ENCODE results near the gene PIAS1. TPM values are rescaled to one million over a fixed set of nuclear protein-coding genes. Genes with fewer than 3 reads are reported as not detected.

The PIAS1 gene
- total RNA-seq, 1 experiment from 2014 or later = 29.7 TPM

DNA sequence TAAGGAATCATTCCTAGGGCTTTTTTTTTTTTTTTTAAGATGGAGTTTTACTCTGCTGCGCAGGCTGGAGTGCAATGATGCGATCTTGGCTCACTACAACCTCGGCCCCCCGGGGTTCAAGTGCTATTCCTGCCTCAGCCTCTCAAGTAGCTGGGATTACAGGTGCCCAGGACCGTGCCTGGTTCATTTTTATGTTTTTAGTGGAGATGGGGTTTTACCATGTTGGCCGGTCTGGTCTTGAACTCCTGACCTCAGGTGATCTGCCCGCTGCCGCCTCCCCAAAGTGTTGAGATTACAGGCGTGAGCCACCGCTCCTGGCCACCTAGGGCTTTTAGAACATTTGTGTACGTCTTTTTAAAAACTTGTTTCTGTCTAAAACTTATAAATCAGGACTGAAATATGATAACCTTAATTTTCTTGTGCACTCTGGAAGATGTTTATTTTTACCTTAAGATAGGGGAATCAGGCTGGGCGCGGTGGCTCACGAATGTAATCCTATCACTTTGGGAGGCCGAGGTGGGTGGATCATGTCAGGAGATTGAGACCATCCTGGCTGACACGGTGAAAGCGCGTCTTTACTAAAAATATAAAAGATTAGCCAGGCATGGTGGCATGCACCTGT lies 21.8 kb downstream of the PIAS1 start (continued):
- TF ChIP-seq ZNF396 (CRISPR knock-in tag; IDR thresholded peaks at IDR 0.05; ENCODE audit: borderline replicate concordance) (no peak), ERG (CRISPR knock-in tag; IDR thresholded peaks at IDR 0.05) (no peak), SMAD3 (CRISPR knock-in tag; IDR thresholded peaks at IDR 0.05; ENCODE audit: borderline replicate concordance) (no peak), SP1 (CRISPR knock-in tag; conservative IDR thresholded peaks at IDR 0.05) (no peak), FOXJ3 (CRISPR knock-in tag; IDR thresholded peaks at IDR 0.05; ENCODE audit: borderline replicate concordance) (no peak), ZNF281 (CRISPR knock-in tag; IDR thresholded peaks at IDR 0.05) (no peak), GRHL2 (CRISPR knock-in tag; IDR thresholded peaks at IDR 0.05; ENCODE audit: insufficient replicate concordance, severe bottlenecking) (no peak), FOXP1 (CRISPR knock-in tag; IDR thresholded peaks at IDR 0.05; ENCODE audit: borderline replicate concordance) (no peak)
- TF ChIP-seq, protein P1, sequence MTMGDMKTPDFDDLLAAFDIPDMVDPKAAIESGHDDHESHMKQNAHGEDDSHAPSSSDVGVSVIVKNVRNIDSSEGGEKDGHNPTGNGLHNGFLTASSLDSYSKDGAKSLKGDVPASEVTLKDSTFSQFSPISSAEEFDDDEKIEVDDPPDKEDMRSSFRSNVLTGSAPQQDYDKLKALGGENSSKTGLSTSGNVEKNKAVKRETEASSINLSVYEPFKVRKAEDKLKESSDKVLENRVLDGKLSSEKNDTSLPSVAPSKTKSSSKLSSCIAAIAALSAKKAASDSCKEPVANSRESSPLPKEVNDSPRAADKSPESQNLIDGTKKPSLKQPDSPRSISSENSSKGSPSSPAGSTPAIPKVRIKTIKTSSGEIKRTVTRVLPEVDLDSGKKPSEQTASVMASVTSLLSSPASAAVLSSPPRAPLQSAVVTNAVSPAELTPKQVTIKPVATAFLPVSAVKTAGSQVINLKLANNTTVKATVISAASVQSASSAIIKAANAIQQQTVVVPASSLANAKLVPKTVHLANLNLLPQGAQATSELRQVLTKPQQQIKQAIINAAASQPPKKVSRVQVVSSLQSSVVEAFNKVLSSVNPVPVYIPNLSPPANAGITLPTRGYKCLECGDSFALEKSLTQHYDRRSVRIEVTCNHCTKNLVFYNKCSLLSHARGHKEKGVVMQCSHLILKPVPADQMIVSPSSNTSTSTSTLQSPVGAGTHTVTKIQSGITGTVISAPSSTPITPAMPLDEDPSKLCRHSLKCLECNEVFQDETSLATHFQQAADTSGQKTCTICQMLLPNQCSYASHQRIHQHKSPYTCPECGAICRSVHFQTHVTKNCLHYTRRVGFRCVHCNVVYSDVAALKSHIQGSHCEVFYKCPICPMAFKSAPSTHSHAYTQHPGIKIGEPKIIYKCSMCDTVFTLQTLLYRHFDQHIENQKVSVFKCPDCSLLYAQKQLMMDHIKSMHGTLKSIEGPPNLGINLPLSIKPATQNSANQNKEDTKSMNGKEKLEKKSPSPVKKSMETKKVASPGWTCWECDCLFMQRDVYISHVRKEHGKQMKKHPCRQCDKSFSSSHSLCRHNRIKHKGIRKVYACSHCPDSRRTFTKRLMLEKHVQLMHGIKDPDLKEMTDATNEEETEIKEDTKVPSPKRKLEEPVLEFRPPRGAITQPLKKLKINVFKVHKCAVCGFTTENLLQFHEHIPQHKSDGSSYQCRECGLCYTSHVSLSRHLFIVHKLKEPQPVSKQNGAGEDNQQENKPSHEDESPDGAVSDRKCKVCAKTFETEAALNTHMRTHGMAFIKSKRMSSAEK (CRISPR knock-in tag; IDR thresholded peaks at IDR 0.05; ENCODE audit: borderline replicate concordance) = no peak
- TF ChIP-seq, protein P2, sequence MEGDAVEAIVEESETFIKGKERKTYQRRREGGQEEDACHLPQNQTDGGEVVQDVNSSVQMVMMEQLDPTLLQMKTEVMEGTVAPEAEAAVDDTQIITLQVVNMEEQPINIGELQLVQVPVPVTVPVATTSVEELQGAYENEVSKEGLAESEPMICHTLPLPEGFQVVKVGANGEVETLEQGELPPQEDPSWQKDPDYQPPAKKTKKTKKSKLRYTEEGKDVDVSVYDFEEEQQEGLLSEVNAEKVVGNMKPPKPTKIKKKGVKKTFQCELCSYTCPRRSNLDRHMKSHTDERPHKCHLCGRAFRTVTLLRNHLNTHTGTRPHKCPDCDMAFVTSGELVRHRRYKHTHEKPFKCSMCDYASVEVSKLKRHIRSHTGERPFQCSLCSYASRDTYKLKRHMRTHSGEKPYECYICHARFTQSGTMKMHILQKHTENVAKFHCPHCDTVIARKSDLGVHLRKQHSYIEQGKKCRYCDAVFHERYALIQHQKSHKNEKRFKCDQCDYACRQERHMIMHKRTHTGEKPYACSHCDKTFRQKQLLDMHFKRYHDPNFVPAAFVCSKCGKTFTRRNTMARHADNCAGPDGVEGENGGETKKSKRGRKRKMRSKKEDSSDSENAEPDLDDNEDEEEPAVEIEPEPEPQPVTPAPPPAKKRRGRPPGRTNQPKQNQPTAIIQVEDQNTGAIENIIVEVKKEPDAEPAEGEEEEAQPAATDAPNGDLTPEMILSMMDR (IDR thresholded peaks at IDR 0.05) = no peak

- no peaks in the 10 kb centered on the region for H3K9me3 Mint-ChIP-seq
- H3K27me3 Mint-ChIP-seq (ENCODE audit: low read depth) = no peaks in the 10 kb centered on the region
- ChIA-PET CTCF (no interaction called here), POLR2A (no interaction called here)
- DNase-seq (ENCODE audit: low spot score) (no peak), ATAC-seq (no peak)
- H3K27ac Mint-ChIP-seq = no peak overlapping the region; the same call in 1 of the 2 replicates
- H3K4me3 Mint-ChIP-seq = no peak overlapping the region
- H3K4me1 Mint-ChIP-seq = peaks cover 48% of the 10 kb centered on the region
- H3K36me3 Mint-ChIP-seq = no peaks in the 10 kb centered on the region
- TF ChIP-seq RELA (CRISPR knock-in tag; IDR thresholded peaks at IDR 0.05; ENCODE audit: borderline replicate concordance) (no peak), ZNF423 (CRISPR knock-in tag; IDR thresholded peaks at IDR 0.05) (no peak), ATF3 (CRISPR knock-in tag; conservative IDR thresholded peaks at IDR 0.05) (no peak), IRF2 (CRISPR knock-in tag; IDR thresholded peaks at IDR 0.05; ENCODE audit: borderline replicate concordance, low read depth) (no peak), FOXK1 (CRISPR knock-in tag; IDR thresholded peaks at IDR 0.05) (no peak), NR2C2 (CRISPR knock-in tag; IDR thresholded peaks at IDR 0.05) (no peak), ARID4B (CRISPR knock-in tag; IDR thresholded peaks at IDR 0.05; ENCODE audit: borderline replicate concordance) (no peak), TCF7 (CRISPR knock-in tag; IDR thresholded peaks at IDR 0.05; ENCODE audit: low read depth) (no peak), JAZF1 (CRISPR knock-in tag; IDR thresholded peaks at IDR 0.05) (no peak)
- TF ChIP-seq, protein P3, sequence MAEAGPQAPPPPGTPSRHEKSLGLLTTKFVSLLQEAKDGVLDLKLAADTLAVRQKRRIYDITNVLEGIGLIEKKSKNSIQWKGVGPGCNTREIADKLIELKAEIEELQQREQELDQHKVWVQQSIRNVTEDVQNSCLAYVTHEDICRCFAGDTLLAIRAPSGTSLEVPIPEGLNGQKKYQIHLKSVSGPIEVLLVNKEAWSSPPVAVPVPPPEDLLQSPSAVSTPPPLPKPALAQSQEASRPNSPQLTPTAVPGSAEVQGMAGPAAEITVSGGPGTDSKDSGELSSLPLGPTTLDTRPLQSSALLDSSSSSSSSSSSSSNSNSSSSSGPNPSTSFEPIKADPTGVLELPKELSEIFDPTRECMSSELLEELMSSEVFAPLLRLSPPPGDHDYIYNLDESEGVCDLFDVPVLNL (CRISPR knock-in tag; IDR thresholded peaks at IDR 0.05; ENCODE audit: borderline replicate concordance, low read depth) = no peak
Measured at GRCh38 chr15:68078365-68078764, 24.2 kb downstream of the PIAS1 start.

All from WTC11 (cell line).